GM06990 (cell line): ENCODE measurements around the gene MTRF1L.

Experiments used
- DNase-seq: peaks from one replicate; pipeline ENCODE4 v3.0.0-alpha.2; 2011; ENCODE audit not compliant: insufficient read length; ENCODE audit errors: extremely low read depth
- H3K27me3 ChIP-seq: replicated peaks from 2 replicates; pipeline ENCODE4 v1.6.0; 2011; ENCODE audit warnings: low read length; ENCODE audit not compliant: control insufficient read depth, insufficient read depth
- H3K36me3 ChIP-seq: 2 replicates; pipeline ENCODE4 v1.5.1; 2011; ENCODE audit warnings: low read length; ENCODE audit not compliant: control insufficient read depth, insufficient read depth
- H3K4me3 ChIP-seq: replicated peaks from 2 replicates; pipeline ENCODE4 v1.5.1; 2011; ENCODE audit warnings: low read depth, mild to moderate bottlenecking, control low read depth, low read length
- TF ChIP-seq, protein P1 (sequence below): IDR thresholded peaks from 2 replicates; pipeline ENCODE4 v1.5.1; 2011; ENCODE audit warnings: low read length, control low read depth, mild to moderate bottlenecking, inconsistent platforms; ENCODE audit not compliant: insufficient read depth, poor library complexity, severe bottlenecking

Gene MTRF1L

DNA sequence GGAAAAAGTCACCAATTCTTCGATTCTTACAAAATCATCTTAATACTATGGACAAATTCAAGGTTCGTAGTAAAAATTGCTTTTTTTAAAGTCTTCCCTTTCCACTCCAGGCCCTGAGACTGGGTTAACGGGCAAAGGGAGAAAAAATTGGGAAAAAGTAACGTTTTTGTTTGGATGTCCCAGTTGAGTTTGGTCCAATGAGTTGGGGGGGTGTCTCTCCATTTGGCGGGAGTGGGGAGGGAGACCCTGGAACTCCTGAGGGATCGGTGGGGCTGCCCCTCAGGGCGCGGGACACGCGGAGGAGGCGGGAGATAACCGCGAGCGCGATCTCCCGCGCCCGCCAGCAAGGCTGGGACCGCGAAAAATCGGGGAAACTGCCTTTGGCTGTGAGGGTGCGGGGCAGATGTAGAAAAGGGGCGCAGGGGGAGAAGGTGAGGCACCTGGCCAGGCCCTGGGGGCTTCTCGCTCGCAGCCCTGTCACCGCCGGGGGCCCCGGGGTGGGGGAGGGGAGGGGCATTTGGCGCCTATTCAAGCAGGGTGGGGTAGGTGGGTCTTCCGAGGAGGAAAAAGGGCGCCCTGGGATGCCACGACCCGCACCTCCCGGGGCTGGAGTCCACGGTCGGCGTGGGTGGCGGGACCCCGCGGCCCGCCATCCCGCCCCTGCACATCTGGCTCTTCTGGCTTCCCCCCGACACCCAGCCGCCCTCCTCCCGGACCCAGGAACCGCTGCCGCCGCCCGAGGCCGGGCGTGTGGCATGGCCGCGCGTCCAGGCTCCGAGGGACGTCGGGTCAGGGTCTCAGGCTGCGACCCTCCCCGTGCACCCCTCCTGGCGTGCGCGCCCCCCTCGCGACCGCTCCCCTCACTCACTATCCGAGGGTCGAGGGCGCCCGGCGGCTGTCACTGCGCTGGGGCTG lies 20.3 kb downstream of the MTRF1L start:
- no peak for DNase-seq
- H3K36me3 ChIP-seq: no peaks in the 10 kb centered on the region
- no peaks in the 10 kb centered on the region for H3K27me3 ChIP-seq
- peak overlapping the region; percentile 88 for H3K4me3 ChIP-seq
- TF ChIP-seq, protein P1, sequence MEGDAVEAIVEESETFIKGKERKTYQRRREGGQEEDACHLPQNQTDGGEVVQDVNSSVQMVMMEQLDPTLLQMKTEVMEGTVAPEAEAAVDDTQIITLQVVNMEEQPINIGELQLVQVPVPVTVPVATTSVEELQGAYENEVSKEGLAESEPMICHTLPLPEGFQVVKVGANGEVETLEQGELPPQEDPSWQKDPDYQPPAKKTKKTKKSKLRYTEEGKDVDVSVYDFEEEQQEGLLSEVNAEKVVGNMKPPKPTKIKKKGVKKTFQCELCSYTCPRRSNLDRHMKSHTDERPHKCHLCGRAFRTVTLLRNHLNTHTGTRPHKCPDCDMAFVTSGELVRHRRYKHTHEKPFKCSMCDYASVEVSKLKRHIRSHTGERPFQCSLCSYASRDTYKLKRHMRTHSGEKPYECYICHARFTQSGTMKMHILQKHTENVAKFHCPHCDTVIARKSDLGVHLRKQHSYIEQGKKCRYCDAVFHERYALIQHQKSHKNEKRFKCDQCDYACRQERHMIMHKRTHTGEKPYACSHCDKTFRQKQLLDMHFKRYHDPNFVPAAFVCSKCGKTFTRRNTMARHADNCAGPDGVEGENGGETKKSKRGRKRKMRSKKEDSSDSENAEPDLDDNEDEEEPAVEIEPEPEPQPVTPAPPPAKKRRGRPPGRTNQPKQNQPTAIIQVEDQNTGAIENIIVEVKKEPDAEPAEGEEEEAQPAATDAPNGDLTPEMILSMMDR: no peak

DNA sequence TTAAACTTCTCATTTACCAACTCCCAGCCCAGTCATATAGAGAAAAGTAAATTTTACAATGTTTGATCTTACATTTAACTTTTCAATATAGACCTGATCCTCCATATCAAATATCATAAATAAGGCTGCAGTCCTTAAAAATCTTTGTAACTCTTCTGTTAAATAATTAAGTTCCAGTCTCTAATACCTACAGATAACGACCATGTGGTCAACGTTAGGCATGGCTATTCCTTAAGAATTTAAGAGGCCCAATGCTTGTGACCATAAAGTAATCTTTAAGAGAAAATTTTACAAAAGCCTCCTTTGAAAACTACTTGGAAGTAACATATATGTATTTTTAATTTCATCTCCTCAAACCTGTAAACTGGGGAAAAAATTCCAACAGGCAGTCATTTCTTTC lies 21.3 kb downstream of the MTRF1L start:
- H3K4me3 ChIP-seq: peak overlapping the region; percentile 88
- TF ChIP-seq, protein P1: no peak
- H3K36me3 ChIP-seq: peaks cover 2% of the 10 kb centered on the region; the same call in 1 of the 2 replicates
- no peaks in the 10 kb centered on the region for H3K27me3 ChIP-seq
- no peak for DNase-seq

DNA sequence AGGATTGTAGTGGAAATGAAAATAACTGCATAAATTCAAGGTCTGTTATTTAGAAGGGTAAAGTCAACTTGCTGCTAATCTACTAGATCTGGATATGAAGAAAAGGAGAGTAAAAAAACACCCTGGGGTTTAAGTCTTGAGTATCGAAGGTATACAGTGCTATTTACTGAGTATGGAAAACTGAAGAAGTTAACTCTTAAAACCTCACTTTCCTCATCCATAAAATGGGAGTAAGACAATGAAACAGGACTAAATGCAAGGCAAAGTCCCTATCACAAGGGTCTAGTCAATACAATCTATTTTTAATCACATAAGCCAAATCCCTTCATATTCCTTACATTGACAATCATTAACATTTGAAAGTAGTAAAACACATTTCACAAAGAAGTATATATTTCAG lies 21.9 kb downstream of the MTRF1L start:
- Histone ChIP-seq H3K27me3 (no peaks in the 10 kb centered on the region), H3K36me3 (peaks cover 2% of the 10 kb centered on the region; the same call in 1 of the 2 replicates), H3K4me3 (peak overlapping the region; percentile 88)
- TF ChIP-seq, protein P1: no peak
- DNase-seq: no peak

DNA sequence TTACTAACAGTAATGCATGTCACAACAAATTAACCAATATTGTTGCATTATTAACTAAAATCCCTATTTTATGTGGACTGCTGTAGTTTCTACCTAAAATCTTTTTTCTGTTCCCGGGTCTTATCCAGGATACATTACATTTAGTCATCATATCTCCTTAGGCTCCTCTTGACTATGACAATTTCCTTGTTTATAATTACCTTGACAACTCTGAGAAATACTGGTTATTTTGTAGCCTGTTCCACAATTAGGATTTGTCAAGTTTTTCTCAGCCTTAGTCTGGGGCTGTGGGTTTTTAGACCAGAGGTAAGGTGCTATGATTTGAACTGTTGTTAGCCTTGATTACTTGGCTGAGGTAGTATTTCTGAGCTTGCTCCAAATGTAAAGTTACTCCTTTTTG lies 23.4 kb downstream of the MTRF1L start:
- TF ChIP-seq, protein P1: no peak
- DNase-seq: no peak
- no peaks in the 10 kb centered on the region for H3K27me3 ChIP-seq
- no peak overlapping the region for H3K4me3 ChIP-seq
- H3K36me3 ChIP-seq: peaks cover 2% of the 10 kb centered on the region

DNA sequence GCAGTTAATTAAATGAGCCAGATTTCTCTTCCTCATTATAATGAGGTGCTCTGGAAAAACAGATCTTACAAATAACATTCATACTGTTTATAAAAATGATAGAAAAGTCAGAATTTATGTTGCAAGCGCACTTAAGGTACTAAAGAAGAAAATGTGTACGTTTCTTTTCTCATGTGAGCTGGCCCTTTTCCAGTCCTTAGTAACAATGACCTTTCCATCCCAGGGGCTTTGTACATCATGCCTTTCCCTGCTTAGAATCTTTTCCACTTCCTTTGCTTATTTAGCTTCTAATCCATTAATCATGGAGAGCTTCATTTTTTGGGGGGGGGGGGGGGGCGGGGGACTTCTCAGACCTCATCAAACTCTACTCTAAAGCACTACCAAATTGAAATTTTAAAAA lies 24.5 kb downstream of the MTRF1L start:
- peaks cover 2% of the 10 kb centered on the region for H3K36me3 ChIP-seq
- TF ChIP-seq, protein P1: no peak
- no peak overlapping the region for H3K4me3 ChIP-seq
- H3K27me3 ChIP-seq: no peaks in the 10 kb centered on the region
- no peak for DNase-seq
